ENCODE data around the gene DYNAP. TPM values are rescaled to one million over a fixed set of nuclear protein-coding genes. Genes with fewer than 3 reads are reported as not detected.

DYNAP gene
- total RNA-seq (2014; rRNA removed; shearing (Covaris generic)) = 0.28 and 1.0 TPM in 2 replicates
- polyA plus RNA-seq (2016; fragmentation: Nextera tagmentation; extraction: Ambion mirVana) = 0.13 TPM in 1 of 2 replicates, not detected in the other
- long read RNA-seq = 0 reads

DNA sequence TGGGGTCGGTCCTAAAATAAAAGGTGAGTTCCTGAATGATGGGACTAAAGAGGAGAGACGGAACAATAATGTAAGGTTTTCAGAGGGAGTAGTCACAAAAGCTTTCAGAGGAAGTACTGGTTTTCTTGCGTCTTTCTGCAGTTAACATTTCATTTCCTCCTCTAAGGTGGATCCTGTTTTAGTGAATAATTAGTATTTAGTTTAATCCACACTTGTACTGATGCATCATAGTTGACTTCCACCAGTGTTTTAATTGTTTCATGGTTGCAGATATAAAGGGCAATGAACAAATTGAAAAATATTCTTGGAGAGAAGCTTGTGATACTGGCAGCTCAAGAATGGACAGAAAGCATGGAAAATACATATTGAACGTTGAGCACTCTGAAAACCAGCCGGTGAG, at the start of gene DYNAP:
Gene DYNAP, plus strand, starts transcription at position 301 of the 400 bp plus-strand sequence. Its CDS starts 38 bp downstream, at position 339.
- peaks cover 5% of the 10 kb centered on the region for H3K4me1 ChIP-seq (ENCODE audit: insufficient read depth)
- H3K27me3 ChIP-seq (ENCODE audit: insufficient read depth) = no peaks in the 10 kb centered on the region
- no peaks in the 10 kb centered on the region for H3F3A ChIP-seq (replicated peaks; ENCODE audit: low read depth)
- Mint-ChIP-seq H3K9me3 (no peaks in the 10 kb centered on the region), H3K27me3 (ENCODE audit: insufficient read depth, low read depth, poor library complexity) (no peaks in the 10 kb centered on the region), H3K36me3 (ENCODE audit: low read depth) (no peaks in the 10 kb centered on the region), H3K27ac (no peak within 1 kb of the TSS), H3K4me1 (peaks cover 13% of the 10 kb centered on the region), H3K4me3 (no peak within 1 kb of the TSS)
- H3K9me2 ChIP-seq (ENCODE audit: insufficient read depth) = no peaks in the 10 kb centered on the region; the same call in 1 of the 2 replicates
- no peaks in the 10 kb centered on the region for H4K20me1 ChIP-seq (replicated peaks; ENCODE audit: insufficient read depth)
- H3K79me2 ChIP-seq (replicated peaks; ENCODE audit: insufficient read depth) = no peaks in the 10 kb centered on the region
- TF ChIP-seq JUNB (IDR thresholded peaks at IDR 0.05; ENCODE audit: unreplicated experiment) (no peak), CREB1 (CRISPR knock-in tag; IDR thresholded peaks at IDR 0.05; ENCODE audit: low read depth) (no peak), CTCF (conservative IDR thresholded peaks at IDR 0.05; ENCODE audit: low read depth in 2 of 2) (no peak), NANOG (IDR thresholded peaks at IDR 0.05; ENCODE audit: borderline replicate concordance) (no peak), EZH2 (IDR thresholded peaks at IDR 0.05; ENCODE audit: low read depth, unreplicated experiment) (no peak), EZH2phosphoT487 (IDR thresholded peaks at IDR 0.05; ENCODE audit: unreplicated experiment) (no peak)
- TF ChIP-seq, protein P1, sequence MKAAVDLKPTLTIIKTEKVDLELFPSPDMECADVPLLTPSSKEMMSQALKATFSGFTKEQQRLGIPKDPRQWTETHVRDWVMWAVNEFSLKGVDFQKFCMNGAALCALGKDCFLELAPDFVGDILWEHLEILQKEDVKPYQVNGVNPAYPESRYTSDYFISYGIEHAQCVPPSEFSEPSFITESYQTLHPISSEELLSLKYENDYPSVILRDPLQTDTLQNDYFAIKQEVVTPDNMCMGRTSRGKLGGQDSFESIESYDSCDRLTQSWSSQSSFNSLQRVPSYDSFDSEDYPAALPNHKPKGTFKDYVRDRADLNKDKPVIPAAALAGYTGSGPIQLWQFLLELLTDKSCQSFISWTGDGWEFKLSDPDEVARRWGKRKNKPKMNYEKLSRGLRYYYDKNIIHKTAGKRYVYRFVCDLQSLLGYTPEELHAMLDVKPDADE (IDR thresholded peaks at IDR 0.05) = no peak
- H3K4me2 ChIP-seq = no peak within 1 kb of the TSS
- no peak for DNase-seq (ENCODE audit: low spot score)
- H3K4me3 ChIP-seq = no peak within 1 kb of the TSS
- H3K27ac ChIP-seq (ENCODE audit: low read depth) = no peak within 1 kb of the TSS
- ATAC-seq = no peak
- peak within 1 kb of the TSS; percentile 60; the same call in 1 of the 2 replicates for H2AFZ ChIP-seq
- no peaks in the 10 kb centered on the region for H3K36me3 ChIP-seq (ENCODE audit: insufficient read depth)

DNA sequence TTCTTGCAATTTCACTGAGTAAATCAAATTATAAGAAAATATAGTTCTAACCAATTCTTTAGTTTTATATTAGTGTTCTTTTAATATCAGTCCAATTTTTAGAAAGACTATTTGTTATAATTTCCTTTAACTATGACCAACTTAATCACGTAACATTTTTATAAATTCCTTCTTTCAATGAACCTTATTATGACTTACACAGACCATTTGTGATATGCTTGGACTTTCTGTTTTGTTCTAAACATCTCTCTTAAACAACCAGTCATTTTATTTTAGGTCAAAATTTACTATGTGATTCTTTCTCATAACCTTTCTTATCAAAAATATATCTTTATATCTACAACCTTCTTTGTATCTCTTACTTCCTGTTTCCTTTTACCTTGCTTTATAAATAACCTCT, 39.5 kb upstream of the DYNAP start:
- DNase-seq (ENCODE audit: low spot score) (peak; percentile 76), ATAC-seq (no peak)
- Histone ChIP-seq H3K79me2 (replicated peaks; ENCODE audit: insufficient read depth) (no peaks in the 10 kb centered on the region), H3K27me3 (ENCODE audit: insufficient read depth) (no peaks in the 10 kb centered on the region), H3K36me3 (ENCODE audit: insufficient read depth) (peaks cover 17% of the 10 kb centered on the region; the same call in 1 of the 2 replicates), H3K4me1 (ENCODE audit: insufficient read depth) (no peaks in the 10 kb centered on the region), H3K9me2 (ENCODE audit: insufficient read depth) (no peaks in the 10 kb centered on the region), H2AFZ (no peak overlapping the region), H3K4me3 (no peak overlapping the region), H3F3A (replicated peaks; ENCODE audit: low read depth) (no peaks in the 10 kb centered on the region), H3K27ac (ENCODE audit: low read depth) (no peak overlapping the region), H4K20me1 (replicated peaks; ENCODE audit: insufficient read depth) (no peaks in the 10 kb centered on the region), H3K4me2 (no peak overlapping the region)
- Mint-ChIP-seq H3K36me3 (ENCODE audit: low read depth) (peaks cover 61% of the 10 kb centered on the region), H3K9me3 (peaks cover 84% of the 10 kb centered on the region), H3K4me1 (peaks cover under 1% of the 10 kb centered on the region; the same call in 1 of the 3 replicates), H3K4me3 (no peak overlapping the region), H3K27me3 (ENCODE audit: insufficient read depth, low read depth, poor library complexity) (peaks cover 2% of the 10 kb centered on the region), H3K27ac (no peak overlapping the region)
- TF ChIP-seq STAT1 (IDR thresholded peaks at IDR 0.05; ENCODE audit: unreplicated experiment) = no peak
- no peak for TF ChIP-seq ZNF331 (CRISPR knock-in tag; IDR thresholded peaks at IDR 0.05; ENCODE audit: low read depth)
- TF ChIP-seq CREB1 (CRISPR knock-in tag; IDR thresholded peaks at IDR 0.05; ENCODE audit: low read depth) = no peak
- TF ChIP-seq EZH2 (IDR thresholded peaks at IDR 0.05; ENCODE audit: low read depth, unreplicated experiment) = no peak
- TF ChIP-seq, protein P2, sequence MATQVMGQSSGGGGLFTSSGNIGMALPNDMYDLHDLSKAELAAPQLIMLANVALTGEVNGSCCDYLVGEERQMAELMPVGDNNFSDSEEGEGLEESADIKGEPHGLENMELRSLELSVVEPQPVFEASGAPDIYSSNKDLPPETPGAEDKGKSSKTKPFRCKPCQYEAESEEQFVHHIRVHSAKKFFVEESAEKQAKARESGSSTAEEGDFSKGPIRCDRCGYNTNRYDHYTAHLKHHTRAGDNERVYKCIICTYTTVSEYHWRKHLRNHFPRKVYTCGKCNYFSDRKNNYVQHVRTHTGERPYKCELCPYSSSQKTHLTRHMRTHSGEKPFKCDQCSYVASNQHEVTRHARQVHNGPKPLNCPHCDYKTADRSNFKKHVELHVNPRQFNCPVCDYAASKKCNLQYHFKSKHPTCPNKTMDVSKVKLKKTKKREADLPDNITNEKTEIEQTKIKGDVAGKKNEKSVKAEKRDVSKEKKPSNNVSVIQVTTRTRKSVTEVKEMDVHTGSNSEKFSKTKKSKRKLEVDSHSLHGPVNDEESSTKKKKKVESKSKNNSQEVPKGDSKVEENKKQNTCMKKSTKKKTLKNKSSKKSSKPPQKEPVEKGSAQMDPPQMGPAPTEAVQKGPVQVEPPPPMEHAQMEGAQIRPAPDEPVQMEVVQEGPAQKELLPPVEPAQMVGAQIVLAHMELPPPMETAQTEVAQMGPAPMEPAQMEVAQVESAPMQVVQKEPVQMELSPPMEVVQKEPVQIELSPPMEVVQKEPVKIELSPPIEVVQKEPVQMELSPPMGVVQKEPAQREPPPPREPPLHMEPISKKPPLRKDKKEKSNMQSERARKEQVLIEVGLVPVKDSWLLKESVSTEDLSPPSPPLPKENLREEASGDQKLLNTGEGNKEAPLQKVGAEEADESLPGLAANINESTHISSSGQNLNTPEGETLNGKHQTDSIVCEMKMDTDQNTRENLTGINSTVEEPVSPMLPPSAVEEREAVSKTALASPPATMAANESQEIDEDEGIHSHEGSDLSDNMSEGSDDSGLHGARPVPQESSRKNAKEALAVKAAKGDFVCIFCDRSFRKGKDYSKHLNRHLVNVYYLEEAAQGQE (IDR thresholded peaks at IDR 0.05; ENCODE audit: unreplicated experiment) = no peak

Data from GM23338 (cell line).